ENCODE data around the gene CELF4. TPM values are rescaled to one million over a fixed set of nuclear protein-coding genes. Genes with fewer than 3 reads are reported as not detected.

Gene CELF4
- polyA plus RNA-seq, 1 experiment = not detected

DNA sequence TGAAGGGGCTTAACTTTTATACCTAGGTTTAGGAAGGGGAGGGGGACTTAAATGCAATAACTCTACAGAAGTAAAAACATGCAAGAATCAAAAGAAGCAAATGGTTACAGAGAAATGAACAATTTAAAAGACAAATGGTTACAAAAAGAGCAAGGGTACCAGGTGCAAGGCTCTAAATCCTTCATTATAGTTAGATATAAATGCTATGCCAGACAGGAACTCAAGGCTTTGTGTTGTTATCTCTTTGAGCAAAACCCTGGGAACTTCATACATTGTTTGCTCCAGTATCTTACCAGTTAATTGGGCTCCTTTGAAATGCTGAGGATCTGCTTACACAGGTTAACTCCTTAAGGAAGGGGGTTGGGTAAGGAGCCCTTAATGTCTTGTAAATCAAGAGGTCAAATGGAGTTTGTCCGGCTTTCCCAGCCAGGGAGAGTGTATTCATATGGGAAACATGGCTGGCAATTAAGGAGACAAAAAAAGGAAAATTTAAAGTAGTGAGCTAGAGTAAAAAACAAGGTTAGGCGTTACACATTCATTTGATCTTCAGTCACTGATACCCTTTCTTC is 347.5 kb downstream of the CELF4 start:
- ChIA-PET POLR2A (no interaction called here), CTCF (no interaction called here)
- no peak overlapping the region for H3K4me3 ChIP-seq (ENCODE audit: low read depth, low read length)

GRCh38 chr18:37210781-37211180 is 354.8 kb downstream of the CELF4 start:
- Histone ChIP-seq H3K36me3 (ENCODE audit: control insufficient read depth, insufficient read depth, low read length) (no peaks in the 10 kb centered on the region), H3K4me3 (ENCODE audit: low read depth, low read length) (no peak overlapping the region), H3K27me3 (ENCODE audit: control insufficient read depth, insufficient read depth, low read length) (no peaks in the 10 kb centered on the region)
- TF ChIP-seq, protein P1, sequence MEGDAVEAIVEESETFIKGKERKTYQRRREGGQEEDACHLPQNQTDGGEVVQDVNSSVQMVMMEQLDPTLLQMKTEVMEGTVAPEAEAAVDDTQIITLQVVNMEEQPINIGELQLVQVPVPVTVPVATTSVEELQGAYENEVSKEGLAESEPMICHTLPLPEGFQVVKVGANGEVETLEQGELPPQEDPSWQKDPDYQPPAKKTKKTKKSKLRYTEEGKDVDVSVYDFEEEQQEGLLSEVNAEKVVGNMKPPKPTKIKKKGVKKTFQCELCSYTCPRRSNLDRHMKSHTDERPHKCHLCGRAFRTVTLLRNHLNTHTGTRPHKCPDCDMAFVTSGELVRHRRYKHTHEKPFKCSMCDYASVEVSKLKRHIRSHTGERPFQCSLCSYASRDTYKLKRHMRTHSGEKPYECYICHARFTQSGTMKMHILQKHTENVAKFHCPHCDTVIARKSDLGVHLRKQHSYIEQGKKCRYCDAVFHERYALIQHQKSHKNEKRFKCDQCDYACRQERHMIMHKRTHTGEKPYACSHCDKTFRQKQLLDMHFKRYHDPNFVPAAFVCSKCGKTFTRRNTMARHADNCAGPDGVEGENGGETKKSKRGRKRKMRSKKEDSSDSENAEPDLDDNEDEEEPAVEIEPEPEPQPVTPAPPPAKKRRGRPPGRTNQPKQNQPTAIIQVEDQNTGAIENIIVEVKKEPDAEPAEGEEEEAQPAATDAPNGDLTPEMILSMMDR (IDR thresholded peaks at IDR 0.05; ENCODE audit: insufficient read depth, low read depth, low read length) = no peak
- ChIA-PET CTCF (interaction anchor here (0.6 kb wide), 1 partner anchor 18 kb away, joined by 3 read pairs; no protein-coding TSS in a partner anchor), POLR2A (no interaction called here)
- no peak for DNase-seq (ENCODE audit: low read depth)

More for the DNA sequence above, 347.5 kb downstream of the CELF4 start:
- Histone ChIP-seq H3K27me3 (ENCODE audit: control insufficient read depth, insufficient read depth, low read length) (no peaks in the 10 kb centered on the region), H3K36me3 (ENCODE audit: control insufficient read depth, insufficient read depth, low read length) (no peaks in the 10 kb centered on the region)
- DNase-seq (ENCODE audit: low read depth) = no peak
- TF ChIP-seq, protein P1 (IDR thresholded peaks at IDR 0.05; ENCODE audit: insufficient read depth, low read depth, low read length) = no peak

- H3K27me3 ChIP-seq (ENCODE audit: control insufficient read depth, insufficient read depth, low read length) = no peaks in the 10 kb centered on the region
- H3K36me3 ChIP-seq (ENCODE audit: control insufficient read depth, insufficient read depth, low read length) = no peaks in the 10 kb centered on the region
- TF ChIP-seq, protein P1 (IDR thresholded peaks at IDR 0.05; ENCODE audit: insufficient read depth, low read depth, low read length) = no peak
- ChIA-PET CTCF (no interaction called here), POLR2A (no interaction called here)
- no peak overlapping the region for H3K4me3 ChIP-seq (ENCODE audit: low read depth, low read length)
- no peak for DNase-seq (ENCODE audit: low read depth)
Observed at GRCh38 chr18:37207343-37207742, 358.3 kb downstream of the CELF4 start.

DNA sequence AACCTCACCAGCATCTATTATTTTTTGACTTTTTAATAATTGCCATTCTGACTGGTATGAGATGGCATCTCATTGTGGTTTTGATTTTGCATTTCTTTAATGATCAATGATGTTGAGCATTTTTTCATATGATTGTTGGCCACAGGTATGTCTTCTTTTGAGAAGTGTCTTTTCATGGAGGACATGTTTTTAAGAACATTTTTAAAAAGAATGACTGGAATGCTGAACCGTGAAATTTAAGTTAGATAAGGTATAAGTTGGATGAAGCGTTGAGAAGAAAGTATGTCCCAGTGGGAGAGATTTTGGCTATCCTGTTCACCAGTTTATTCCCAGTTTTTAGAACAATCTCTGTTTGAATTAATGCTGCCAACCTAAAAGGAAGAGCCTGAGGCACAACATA is 365.9 kb downstream of the CELF4 start:
- Histone ChIP-seq H3K36me3 (ENCODE audit: control insufficient read depth, insufficient read depth, low read length) (no peaks in the 10 kb centered on the region), H3K27me3 (ENCODE audit: control insufficient read depth, insufficient read depth, low read length) (no peaks in the 10 kb centered on the region), H3K4me3 (ENCODE audit: low read depth, low read length) (no peak overlapping the region)
- CTCF ChIA-PET = no interaction called here
- DNase-seq (ENCODE audit: low read depth) = no peak
- TF ChIP-seq, protein P1 (IDR thresholded peaks at IDR 0.05; ENCODE audit: insufficient read depth, low read depth, low read length) = no peak
- POLR2A ChIA-PET = no interaction called here
